SK-N-SH (cell line): ENCODE data around the gene SOCS7. TPM values are rescaled to one million over a fixed set of nuclear protein-coding genes. Genes with fewer than 3 reads are reported as not detected.

Source experiments
- EP300 ChIP-seq, 2 experiments: IDR thresholded peaks; 2 replicates each; pipeline versions ENCODE4 v1.4.0 to v1.6.1; 2012; ENCODE audit warnings: borderline replicate concordance in 1 of 2, low read depth in 1 of 2, low read length in 1 of 2
- FOSL2 ChIP-seq: IDR thresholded peaks from 2 replicates; pipeline ENCODE4 v1.4.0; 2012; ENCODE audit warnings: low read depth, mild to moderate bottlenecking, moderate library complexity, borderline replicate concordance
- FOXM1 ChIP-seq: IDR thresholded peaks from 2 replicates; pipeline ENCODE4 v1.4.0; 2012; ENCODE audit warnings: low read depth, mild to moderate bottlenecking
- GATA2 ChIP-seq: sonication (generic); formaldehyde crosslinking; IDR thresholded peaks from 2 replicates; pipeline ENCODE4 v1.5.0; 2020; ENCODE audit warnings: mild to moderate bottlenecking, missing genetic modification reagents
- MEF2A ChIP-seq: IDR thresholded peaks from 2 replicates; pipeline ENCODE4 v1.4.0; 2012; ENCODE audit warnings: low read depth, borderline replicate concordance
- NFIC ChIP-seq: IDR thresholded peaks from 2 replicates; pipeline ENCODE4 v1.4.0; 2012; ENCODE audit warnings: borderline replicate concordance
- PBX3 ChIP-seq: IDR thresholded peaks from 2 replicates; pipeline ENCODE4; 2012
- POLR2AphosphoS5 ChIP-seq: IDR thresholded peaks from 2 replicates; pipeline ENCODE4 v1.6.1; 2012; ENCODE audit warnings: low read depth, low read length
- RFX5 ChIP-seq: IDR thresholded peaks from 2 replicates; pipeline ENCODE4 v1.6.1; 2012; ENCODE audit warnings: mild to moderate bottlenecking, improper control_type of control experiment, low read length
- RXRA ChIP-seq: IDR thresholded peaks from 2 replicates; pipeline ENCODE4 v1.4.0; 2012; ENCODE audit warnings: low read depth, mild to moderate bottlenecking, borderline replicate concordance
- SIN3A ChIP-seq: IDR thresholded peaks from 2 replicates; pipeline ENCODE4 v1.6.1; 2012; ENCODE audit warnings: low read depth, mild to moderate bottlenecking, low read length, moderate library complexity, borderline replicate concordance
- TAF1 ChIP-seq: IDR thresholded peaks from 2 replicates; pipeline ENCODE4 v1.6.1; 2012; ENCODE audit warnings: low read depth, mild to moderate bottlenecking, low read length, moderate library complexity, borderline replicate concordance
- USF2 ChIP-seq: fragments of 150-350 bp; IDR thresholded peaks from 2 replicates; pipeline ENCODE4 v1.6.1; 2017; ENCODE audit warnings: antibody characterized with exemption, low read length, low read depth, borderline replicate concordance
- YY1 ChIP-seq: IDR thresholded peaks from 2 replicates; pipeline ENCODE4 v1.4.0; 2012; ENCODE audit warnings: low read depth, mild to moderate bottlenecking
- polyA plus RNA-seq, 3 experiments: library from polyadenylated mRNA; depleted of rRNA; stranded (reverse); fragments of >200 nt; gene quantifications; 2 replicates each; pipeline ENCODE4 v1.2.3, GENCODE V29; 2012
- TF ChIP-seq, protein P1 (sequence below): IDR thresholded peaks from 2 replicates; pipeline ENCODE4 v1.4.0; 2012; ENCODE audit warnings: low read depth, borderline replicate concordance
- TF ChIP-seq, protein P2 (sequence below): IDR thresholded peaks from 2 replicates; pipeline ENCODE4 v1.4.0; 2012; ENCODE audit warnings: low read depth
- TF ChIP-seq, protein P3 (sequence below): IDR thresholded peaks from 2 replicates; pipeline ENCODE4 v1.6.1; 2012; ENCODE audit warnings: mild to moderate bottlenecking, low read depth, low read length, moderate library complexity

The SOCS7 gene
- polyA plus RNA-seq, 1 of the 3 experiments (the other 2 are of a cell fraction): 7.4 TPM

- TF ChIP-seq, protein P1, sequence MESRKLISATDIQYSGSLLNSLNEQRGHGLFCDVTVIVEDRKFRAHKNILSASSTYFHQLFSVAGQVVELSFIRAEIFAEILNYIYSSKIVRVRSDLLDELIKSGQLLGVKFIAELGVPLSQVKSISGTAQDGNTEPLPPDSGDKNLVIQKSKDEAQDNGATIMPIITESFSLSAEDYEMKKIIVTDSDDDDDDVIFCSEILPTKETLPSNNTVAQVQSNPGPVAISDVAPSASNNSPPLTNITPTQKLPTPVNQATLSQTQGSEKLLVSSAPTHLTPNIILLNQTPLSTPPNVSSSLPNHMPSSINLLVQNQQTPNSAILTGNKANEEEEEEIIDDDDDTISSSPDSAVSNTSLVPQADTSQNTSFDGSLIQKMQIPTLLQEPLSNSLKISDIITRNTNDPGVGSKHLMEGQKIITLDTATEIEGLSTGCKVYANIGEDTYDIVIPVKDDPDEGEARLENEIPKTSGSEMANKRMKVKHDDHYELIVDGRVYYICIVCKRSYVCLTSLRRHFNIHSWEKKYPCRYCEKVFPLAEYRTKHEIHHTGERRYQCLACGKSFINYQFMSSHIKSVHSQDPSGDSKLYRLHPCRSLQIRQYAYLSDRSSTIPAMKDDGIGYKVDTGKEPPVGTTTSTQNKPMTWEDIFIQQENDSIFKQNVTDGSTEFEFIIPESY: no peak
- peak; percentile 92 for TF ChIP-seq GATA2 (CRISPR knock-in tag)
- TF ChIP-seq, protein P2, sequence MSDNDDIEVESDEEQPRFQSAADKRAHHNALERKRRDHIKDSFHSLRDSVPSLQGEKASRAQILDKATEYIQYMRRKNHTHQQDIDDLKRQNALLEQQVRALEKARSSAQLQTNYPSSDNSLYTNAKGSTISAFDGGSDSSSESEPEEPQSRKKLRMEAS: no peak
- no peak for TF ChIP-seq NFIC
- TF ChIP-seq RFX5: no peak
- no peak for TF ChIP-seq YY1
- TF ChIP-seq FOSL2: no peak
- no peak for TF ChIP-seq RXRA
- TF ChIP-seq EP300 (IDR thresholded peaks at IDR 0.05; ENCODE audit: borderline replicate concordance in 1 of 2, low read depth in 1 of 2, low read length in 1 of 2): peak in 1 of 2 experiments; percentile 86; a peak in 2 of 4 replicates
- TF ChIP-seq SIN3A: no peak
- TF ChIP-seq TAF1: no peak
- no peak for TF ChIP-seq MEF2A
- TF ChIP-seq POLR2AphosphoS5: no peak
- TF ChIP-seq, protein P3, sequence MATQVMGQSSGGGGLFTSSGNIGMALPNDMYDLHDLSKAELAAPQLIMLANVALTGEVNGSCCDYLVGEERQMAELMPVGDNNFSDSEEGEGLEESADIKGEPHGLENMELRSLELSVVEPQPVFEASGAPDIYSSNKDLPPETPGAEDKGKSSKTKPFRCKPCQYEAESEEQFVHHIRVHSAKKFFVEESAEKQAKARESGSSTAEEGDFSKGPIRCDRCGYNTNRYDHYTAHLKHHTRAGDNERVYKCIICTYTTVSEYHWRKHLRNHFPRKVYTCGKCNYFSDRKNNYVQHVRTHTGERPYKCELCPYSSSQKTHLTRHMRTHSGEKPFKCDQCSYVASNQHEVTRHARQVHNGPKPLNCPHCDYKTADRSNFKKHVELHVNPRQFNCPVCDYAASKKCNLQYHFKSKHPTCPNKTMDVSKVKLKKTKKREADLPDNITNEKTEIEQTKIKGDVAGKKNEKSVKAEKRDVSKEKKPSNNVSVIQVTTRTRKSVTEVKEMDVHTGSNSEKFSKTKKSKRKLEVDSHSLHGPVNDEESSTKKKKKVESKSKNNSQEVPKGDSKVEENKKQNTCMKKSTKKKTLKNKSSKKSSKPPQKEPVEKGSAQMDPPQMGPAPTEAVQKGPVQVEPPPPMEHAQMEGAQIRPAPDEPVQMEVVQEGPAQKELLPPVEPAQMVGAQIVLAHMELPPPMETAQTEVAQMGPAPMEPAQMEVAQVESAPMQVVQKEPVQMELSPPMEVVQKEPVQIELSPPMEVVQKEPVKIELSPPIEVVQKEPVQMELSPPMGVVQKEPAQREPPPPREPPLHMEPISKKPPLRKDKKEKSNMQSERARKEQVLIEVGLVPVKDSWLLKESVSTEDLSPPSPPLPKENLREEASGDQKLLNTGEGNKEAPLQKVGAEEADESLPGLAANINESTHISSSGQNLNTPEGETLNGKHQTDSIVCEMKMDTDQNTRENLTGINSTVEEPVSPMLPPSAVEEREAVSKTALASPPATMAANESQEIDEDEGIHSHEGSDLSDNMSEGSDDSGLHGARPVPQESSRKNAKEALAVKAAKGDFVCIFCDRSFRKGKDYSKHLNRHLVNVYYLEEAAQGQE: no peak
- no peak for TF ChIP-seq PBX3
- TF ChIP-seq USF2: no peak
- no peak for TF ChIP-seq FOXM1
Observed at GRCh38 chr17:38401459-38401858, 49.8 kb downstream of the SOCS7 start (continued).
